ENCODE data around the gene TGFA.

DNA sequence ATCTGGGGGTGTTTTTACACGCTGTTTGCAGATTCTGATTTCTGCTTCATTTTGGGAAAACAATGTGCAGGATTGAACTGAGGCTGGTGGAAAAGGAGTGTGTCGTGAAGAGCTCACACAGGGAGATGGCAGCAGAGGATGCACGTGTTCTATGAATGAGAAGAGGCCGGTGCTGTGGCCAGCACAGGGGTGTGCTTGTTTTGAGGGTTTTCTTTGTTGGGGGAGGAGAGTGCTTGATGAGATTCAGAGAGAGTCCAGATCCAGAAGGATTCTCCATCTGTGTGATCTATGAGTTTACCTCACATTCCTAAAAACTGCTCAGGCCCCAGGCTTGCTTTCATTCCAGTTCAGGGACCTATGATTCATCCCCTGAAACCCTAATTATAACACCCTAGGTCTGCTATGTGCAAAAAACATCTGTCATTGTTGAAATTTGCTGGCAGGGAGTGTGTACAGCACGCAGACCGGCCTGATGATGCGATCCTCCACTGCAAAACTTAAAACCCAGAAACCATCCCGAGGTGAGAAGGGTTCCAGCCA, 12.1 kb downstream of the TGFA start:
- TF ChIP-seq, protein P1, sequence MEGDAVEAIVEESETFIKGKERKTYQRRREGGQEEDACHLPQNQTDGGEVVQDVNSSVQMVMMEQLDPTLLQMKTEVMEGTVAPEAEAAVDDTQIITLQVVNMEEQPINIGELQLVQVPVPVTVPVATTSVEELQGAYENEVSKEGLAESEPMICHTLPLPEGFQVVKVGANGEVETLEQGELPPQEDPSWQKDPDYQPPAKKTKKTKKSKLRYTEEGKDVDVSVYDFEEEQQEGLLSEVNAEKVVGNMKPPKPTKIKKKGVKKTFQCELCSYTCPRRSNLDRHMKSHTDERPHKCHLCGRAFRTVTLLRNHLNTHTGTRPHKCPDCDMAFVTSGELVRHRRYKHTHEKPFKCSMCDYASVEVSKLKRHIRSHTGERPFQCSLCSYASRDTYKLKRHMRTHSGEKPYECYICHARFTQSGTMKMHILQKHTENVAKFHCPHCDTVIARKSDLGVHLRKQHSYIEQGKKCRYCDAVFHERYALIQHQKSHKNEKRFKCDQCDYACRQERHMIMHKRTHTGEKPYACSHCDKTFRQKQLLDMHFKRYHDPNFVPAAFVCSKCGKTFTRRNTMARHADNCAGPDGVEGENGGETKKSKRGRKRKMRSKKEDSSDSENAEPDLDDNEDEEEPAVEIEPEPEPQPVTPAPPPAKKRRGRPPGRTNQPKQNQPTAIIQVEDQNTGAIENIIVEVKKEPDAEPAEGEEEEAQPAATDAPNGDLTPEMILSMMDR (IDR thresholded peaks at IDR 0.05), result no peak
- TF ChIP-seq POLR2A (IDR thresholded peaks at IDR 0.05), result no peak

Data from heart left ventricle (tissue), 13 donors.